H1 (cell line): ENCODE measurements around the gene TRAF3. TPM values are rescaled to one million over a fixed set of nuclear protein-coding genes. Genes with fewer than 3 reads are reported as not detected.

Source experiments
- CTCF ChIA-PET: fragments of 300-600 bp; sonication (Branson Sonifier 250); formaldehyde crosslinking; loops from one replicate; lab custom pipeline; 2021; ENCODE audit not compliant: partially characterized antibody; lab: Charles Lee
- POLR2A ChIA-PET: fragments of 300-600 bp; sonication (Branson Sonifier 250); formaldehyde crosslinking; loops from one replicate; lab custom pipeline; 2021; ENCODE audit warnings: inconsistent platforms; ENCODE audit not compliant: partially characterized antibody; lab: Charles Lee
- DNase-seq, 2 experiments: peaks; one replicate each; pipeline versions ENCODE4 v3.0.0 to v3.0.0-alpha.2; 2010 to 2022; ENCODE audit warnings: low spot score in 2 of 2, low read depth in 1 of 2, mixed read lengths in 1 of 2
- FAIRE-seq: peaks from 2 replicates; lab custom pipeline; 2011; peaks lifted over from hg19 to GRCh38; lab: Jason Lieb, UNC
- H2AFZ ChIP-seq: 2 replicates; pipeline ENCODE4 v1.8.1; 2012; ENCODE audit warnings: low read length, inconsistent platforms
- H2AK5ac ChIP-seq: 2 replicates; pipeline ENCODE4 v1.6.1; 2013; ENCODE audit warnings: low read depth, low read length
- H2BK120ac ChIP-seq: replicated peaks from 2 replicates; pipeline ENCODE3; 2013; ENCODE audit warnings: low read depth, low read length, inconsistent platforms
- H2BK12ac ChIP-seq: 2 replicates; pipeline ENCODE4 v1.6.1; 2013; ENCODE audit warnings: low read depth, low read length
- H2BK15ac ChIP-seq: 2 replicates; pipeline ENCODE4 v1.6.1; 2013; ENCODE audit warnings: low read length
- H2BK20ac ChIP-seq: 2 replicates; pipeline ENCODE4 v1.6.1; 2013; ENCODE audit warnings: low read length
- H2BK5ac ChIP-seq: 2 replicates; pipeline ENCODE4 v1.6.1; 2013; ENCODE audit warnings: low read depth, low read length
- H3K14ac ChIP-seq: 2 replicates; pipeline ENCODE4 v1.6.1; 2013; ENCODE audit warnings: inconsistent platforms; ENCODE audit not compliant: insufficient read length
- H3K18ac ChIP-seq: 2 replicates; pipeline ENCODE4 v1.6.1; 2013; ENCODE audit warnings: low read length; ENCODE audit errors: extremely low read depth
- H3K23ac ChIP-seq: 2 replicates; pipeline ENCODE4 v1.6.1; 2013; ENCODE audit warnings: inconsistent platforms; ENCODE audit not compliant: insufficient read length
- H3K23me2 ChIP-seq: 2 replicates; pipeline ENCODE4 v1.6.1; 2013; ENCODE audit warnings: low read depth, low read length
- H3K27ac ChIP-seq: 2 replicates; pipeline ENCODE4 v1.6.1; 2011; ENCODE audit warnings: low read depth, low read length, inconsistent platforms
- H3K27me3 ChIP-seq, 4 experiments: replicated peaks in 1 of 4; 1 replicate in 1 of 4; 2 replicates in 3 of 4; pipeline versions ENCODE4 v1.6.1 to v1.8.1; 2011 to 2013; ENCODE audit warnings: low read length in 3 of 4, mild to moderate bottlenecking in 3 of 4, inconsistent platforms in 2 of 4, mixed read lengths in 2 of 4, moderate library complexity in 1 of 4; ENCODE audit not compliant: control insufficient read depth in 3 of 4, insufficient read depth in 3 of 4; ENCODE audit errors: extremely low read depth in 1 of 4
- H3K36me3 ChIP-seq, 4 experiments: 2 replicates each; pipeline versions ENCODE4 v1.6.1 to v1.8.1; 2011 to 2013; ENCODE audit warnings: mild to moderate bottlenecking in 4 of 4, low read length in 3 of 4, moderate library complexity in 2 of 4, control low read depth in 1 of 4, inconsistent platforms in 1 of 4; ENCODE audit not compliant: insufficient read depth in 4 of 4, control insufficient read depth in 2 of 4
- H3K4ac ChIP-seq: replicated peaks from 2 replicates; pipeline ENCODE3; 2013; ENCODE audit warnings: low read length, low read depth, mixed read lengths, inconsistent platforms; ENCODE audit not compliant: insufficient read length
- H3K4me1 ChIP-seq, 4 experiments: replicated peaks in 1 of 4; 1 replicate in 1 of 4; 2 replicates in 3 of 4; pipeline versions ENCODE4 v1.6.1 to v1.8.1; 2011 to 2013; ENCODE audit warnings: low read length in 3 of 4, inconsistent platforms in 2 of 4, mixed read lengths in 1 of 4; ENCODE audit not compliant: insufficient read depth in 4 of 4, control insufficient read depth in 3 of 4
- H3K4me2 ChIP-seq, 2 experiments: 2 replicates each; pipeline versions ENCODE4 v1.6.1 to v1.8.1; 2011 to 2013; ENCODE audit warnings: low read depth in 2 of 2, low read length in 2 of 2, control low read depth in 1 of 2, inconsistent platforms in 1 of 2, mild to moderate bottlenecking in 1 of 2; ENCODE audit not compliant: insufficient read depth in 1 of 2
- H3K4me3 ChIP-seq, 4 experiments: fragments of 200-600, 300-600 bp in 1 of 4; sonication (generic), shearing (Covaris generic), sonication (Bioruptor Twin) in 1 of 4; 2 replicates each; pipeline versions ENCODE4 v1.5.1 to v1.8.1; 2011 to 2016; ENCODE audit warnings: low read length in 4 of 4, low read depth in 3 of 4, control low read depth in 2 of 4, inconsistent platforms in 2 of 4, mild to moderate bottlenecking in 2 of 4, mixed read lengths in 1 of 4, moderate library complexity in 1 of 4; ENCODE audit not compliant: insufficient read depth in 2 of 4; ENCODE audit errors: extremely low read depth in 1 of 4
- H3K56ac ChIP-seq: replicated peaks from 2 replicates; pipeline ENCODE3; 2013; ENCODE audit warnings: low read depth, mild to moderate bottlenecking, mixed read lengths, low read length, inconsistent platforms; ENCODE audit not compliant: insufficient read length
- H3K79me1 ChIP-seq: 2 replicates; pipeline ENCODE4 v1.6.1; 2013; ENCODE audit warnings: low read depth, low read length, control low read depth
- H3K79me2 ChIP-seq, 2 experiments: 2 replicates each; pipeline versions ENCODE4 v1.6.1 to v1.8.1; 2012 to 2013; ENCODE audit warnings: low read length in 2 of 2, mild to moderate bottlenecking in 2 of 2, inconsistent platforms in 1 of 2; ENCODE audit not compliant: insufficient read depth in 2 of 2, control insufficient read depth in 1 of 2
- H3K9ac ChIP-seq, 4 experiments: replicated peaks in 1 of 4; 1 replicate in 1 of 4; 2 replicates in 3 of 4; pipeline versions ENCODE4 v1.6.1 to v1.8.1; 2011 to 2013; ENCODE audit warnings: low read depth in 3 of 4, low read length in 3 of 4, control low read depth in 2 of 4, mild to moderate bottlenecking in 2 of 4, moderate library complexity in 2 of 4, inconsistent platforms in 1 of 4; ENCODE audit errors: extremely low read depth in 1 of 4
- H3K9me3 ChIP-seq, 2 experiments: 2 replicates each; pipeline versions ENCODE4 v1.6.1 to v1.8.1; 2012 to 2013; ENCODE audit warnings: mild to moderate bottlenecking in 2 of 2, moderate library complexity in 2 of 2, control low read depth in 1 of 2, inconsistent platforms in 1 of 2, low read depth in 1 of 2, low read length in 1 of 2, mixed read lengths in 1 of 2; ENCODE audit not compliant: insufficient read depth in 2 of 2
- H4K20me1 ChIP-seq, 2 experiments: replicated peaks in 1 of 2; 2 replicates each; pipeline versions ENCODE3 to v1.8.1; 2011 to 2013; ENCODE audit warnings: inconsistent platforms in 2 of 2, low read length in 2 of 2, mild to moderate bottlenecking in 1 of 2; ENCODE audit not compliant: insufficient read depth in 2 of 2, control insufficient read depth in 1 of 2
- H4K5ac ChIP-seq: 2 replicates; pipeline ENCODE4 v1.6.1; 2013; ENCODE audit warnings: low read length, low read depth, mixed read lengths, inconsistent platforms; ENCODE audit not compliant: insufficient read length
- H4K8ac ChIP-seq: 2 replicates; pipeline ENCODE4 v1.8.0; 2013; ENCODE audit warnings: mild to moderate bottlenecking, moderate library complexity, low read length, inconsistent platforms; ENCODE audit not compliant: insufficient read depth; ENCODE audit errors: extremely low read depth
- H4K91ac ChIP-seq: replicated peaks from 2 replicates; pipeline ENCODE3; 2013; ENCODE audit warnings: low read length, mixed read lengths, inconsistent platforms; ENCODE audit not compliant: insufficient read length
- ATF2 ChIP-seq: IDR thresholded peaks from 2 replicates; pipeline ENCODE4 v1.6.1; 2012; ENCODE audit warnings: low read length, inconsistent platforms
- BRCA1 ChIP-seq: IDR thresholded peaks from 2 replicates; pipeline ENCODE4 v1.6.1; 2012; ENCODE audit warnings: low read depth, low read length, improper control_type of control experiment
- CREB1 ChIP-seq: IDR thresholded peaks from 2 replicates; pipeline ENCODE4 v1.6.1; 2012; ENCODE audit warnings: inconsistent platforms
- EGR1 ChIP-seq: IDR thresholded peaks from 2 replicates; pipeline ENCODE4 v1.6.1; 2011; ENCODE audit warnings: low read depth, low read length, borderline replicate concordance
- GABPA ChIP-seq: IDR thresholded peaks from 2 replicates; pipeline ENCODE4 v1.6.1; 2011; ENCODE audit warnings: mild to moderate bottlenecking, low read length, moderate library complexity, borderline replicate concordance; ENCODE audit not compliant: insufficient read depth
- JUN ChIP-seq: IDR thresholded peaks from 2 replicates; pipeline ENCODE4 v1.6.1; 2011; ENCODE audit warnings: low read depth, mild to moderate bottlenecking, improper control_type of control experiment, low read length
- POLR2AphosphoS5 ChIP-seq: IDR thresholded peaks from 2 replicates; pipeline ENCODE4 v1.6.1; 2011; ENCODE audit warnings: low read depth, low read length
- RXRA ChIP-seq: IDR thresholded peaks from 2 replicates; pipeline ENCODE4 v1.6.1; 2011; ENCODE audit warnings: low read depth, mild to moderate bottlenecking, low read length, moderate library complexity; ENCODE audit not compliant: insufficient read depth
- SIX5 ChIP-seq: IDR thresholded peaks from 2 replicates; pipeline ENCODE4 v1.6.1; 2011; ENCODE audit warnings: mild to moderate bottlenecking, low read depth, low read length
- YY1 ChIP-seq: IDR thresholded peaks from 2 replicates; pipeline ENCODE4 v1.6.1; 2011; ENCODE audit warnings: low read depth, mild to moderate bottlenecking, low read length
- ZNF274 ChIP-seq: IDR thresholded peaks from 2 replicates; pipeline ENCODE4 v1.7.0; 2012; ENCODE audit warnings: low read length, borderline replicate concordance; ENCODE audit errors: extremely low read depth
- WGBS, 2 experiments: shearing (Covaris generic) in 1 of 2; methylation state at CpG; one replicate each; pipeline versions ENCODE4 v1.1.6 to v1.1.7; 2013 to 2015; ENCODE audit warnings: low lambda C conversion rate in 2 of 2, mixed read lengths in 2 of 2, inconsistent platforms in 1 of 2, low coverage in 1 of 2, missing lambda C conversion rate in 1 of 2; ENCODE audit not compliant: insufficient replicate concordance in 2 of 2, insufficient coverage in 1 of 2, insufficient read length in 1 of 2; ENCODE audit errors: extremely low coverage in 1 of 2, missing lambda C conversion rate in 1 of 2; 5-methylcytosine and 5-hydroxymethylcytosine counted together
- polyA plus RNA-seq, 7 experiments: library from polyadenylated mRNA; depleted of rRNA in 3 of 7; stranded (reverse) in 5 of 7; unstranded in 2 of 7; fragments of >200 nt in 5 of 7; fragments of 200-250 nt in 2 of 7; gene quantifications; 1 replicate in 5 of 7; 2 replicates in 1 of 7; 4 replicates in 1 of 7; pipeline versions ENCODE4 v1.2.1 to v1.2.3, GENCODE V29; 2011 to 2013; ENCODE audit warnings: missing spikeins in 2 of 7, mixed read lengths in 2 of 7
- total RNA-seq: library from RNA; stranded (reverse); fragmentation: NEBNext Ultra II Directional; extraction: Animal tissue kit (Norgen Biotek cat#: 25700); gene quantifications from 2 replicates; pipeline ENCODE4 v1.2.1, GENCODE V29; 2021
- TF ChIP-seq, protein P1 (sequence below): IDR thresholded peaks from 2 replicates; pipeline ENCODE4 v1.6.1; 2012; ENCODE audit warnings: inconsistent platforms

TRAF3 gene
- total and polyA plus RNA-seq, 2 of the 8 experiments (the other 6 are each of a cell fraction or from before 2014, with no cell fraction given), result 5.8 to 12.1 TPM

- peaks cover 11 to 25% (median 25%) of the 10 kb centered on the region in 4 experiments for H3K4me1 ChIP-seq
- H3K23ac ChIP-seq, result no peak overlapping the region
- no peaks in the 10 kb centered on the region for H3K23me2 ChIP-seq
- WGBS, 2 experiments, result 84% methylated on average over 3 of the region's 3 CpGs; no CpG with 5 or more reads in 1 of the 2 experiments
- no peak overlapping the region for H3K9ac ChIP-seq
- no peak overlapping the region for H3K4me3 ChIP-seq
- no peak overlapping the region for H4K8ac ChIP-seq
- no peaks in the 10 kb centered on the region for H3K79me2 ChIP-seq
- H2AFZ ChIP-seq, result no peak overlapping the region
- no peak overlapping the region for H2BK120ac ChIP-seq
- no peak overlapping the region for H3K4ac ChIP-seq
- no peaks in the 10 kb centered on the region for H3K9me3 ChIP-seq
- H2AK5ac ChIP-seq, result no peak overlapping the region; the same call in 1 of the 2 replicates
- DNase-seq, result no peak
- H3K14ac ChIP-seq, result no peak overlapping the region
- H3K18ac ChIP-seq, result no peak overlapping the region
- H3K79me1 ChIP-seq, result 0 out of 2 replicates have a peak, but pooled peaks cover 3% of the 10 kb centered on the region
- H3K27ac ChIP-seq, result no peak overlapping the region
- H3K27me3 ChIP-seq, result no peaks in the 10 kb centered on the region
- no peak for FAIRE-seq
- no peaks in the 10 kb centered on the region for H3K36me3 ChIP-seq
- POLR2A ChIA-PET, result interaction anchor here (1.3 kb wide), 1 partner anchor 10 kb away, joined by 4 read pairs; no protein-coding TSS in a partner anchor
- no peak overlapping the region for H2BK5ac ChIP-seq
- H2BK15ac ChIP-seq, result no peak overlapping the region
- H2BK20ac ChIP-seq, result peak overlapping the region; percentile 94; the same call in 1 of the 2 replicates
- no peak overlapping the region for H4K5ac ChIP-seq
- CTCF ChIA-PET, result no interaction called here
- peak overlapping the region; percentile 87 for H4K91ac ChIP-seq
- H2BK12ac ChIP-seq, result no peak overlapping the region
- H3K4me2 ChIP-seq, result no peak overlapping the region
- H4K20me1 ChIP-seq, result no peaks in the 10 kb centered on the region
- no peak overlapping the region for H3K56ac ChIP-seq
- no peak for TF ChIP-seq JUN
- no peak for TF ChIP-seq ATF2
- no peak for TF ChIP-seq RXRA
- TF ChIP-seq POLR2AphosphoS5, result no peak
- no peak for TF ChIP-seq CREB1
- no peak for TF ChIP-seq YY1
- TF ChIP-seq EGR1, result no peak
- no peak for TF ChIP-seq BRCA1
- TF ChIP-seq GABPA, result no peak
- TF ChIP-seq, protein P1, sequence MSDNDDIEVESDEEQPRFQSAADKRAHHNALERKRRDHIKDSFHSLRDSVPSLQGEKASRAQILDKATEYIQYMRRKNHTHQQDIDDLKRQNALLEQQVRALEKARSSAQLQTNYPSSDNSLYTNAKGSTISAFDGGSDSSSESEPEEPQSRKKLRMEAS, result no peak
- no peak for TF ChIP-seq ZNF274
- no peak for TF ChIP-seq SIX5
Observed at GRCh38 chr14:102830474-102831045, 53.3 kb downstream of the TRAF3 start.
